Right lobe of liver (tissue), 4 donors: ENCODE measurements around the gene NFATC3.

Experiments used
- POLR2A ChIP-seq: fragments of 450-650 bp; IDR thresholded peaks from one replicate; pipeline ENCODE4 v1.6.1; 2017; ENCODE audit warnings: antibody characterized with exemption, mild to moderate bottlenecking
- TF ChIP-seq, protein P1 (sequence below), 4 donors: fragments of 200-600 bp in 3 of 4; fragments of 450-650 bp in 1 of 4; IDR thresholded peaks; one replicate each; pipeline versions ENCODE4 v1.5.1 to v1.8.0; 2016 to 2022; ENCODE audit warnings: antibody characterized with exemption in 4 of 4, mild to moderate bottlenecking in 2 of 4
- donor health status: DM: no; HTN: no; CAD: no.
- donor health status: DM: no; HTN: no; CAD: no.
- donor health status: DM: no; HTN: yes; CAD: no.

DNA sequence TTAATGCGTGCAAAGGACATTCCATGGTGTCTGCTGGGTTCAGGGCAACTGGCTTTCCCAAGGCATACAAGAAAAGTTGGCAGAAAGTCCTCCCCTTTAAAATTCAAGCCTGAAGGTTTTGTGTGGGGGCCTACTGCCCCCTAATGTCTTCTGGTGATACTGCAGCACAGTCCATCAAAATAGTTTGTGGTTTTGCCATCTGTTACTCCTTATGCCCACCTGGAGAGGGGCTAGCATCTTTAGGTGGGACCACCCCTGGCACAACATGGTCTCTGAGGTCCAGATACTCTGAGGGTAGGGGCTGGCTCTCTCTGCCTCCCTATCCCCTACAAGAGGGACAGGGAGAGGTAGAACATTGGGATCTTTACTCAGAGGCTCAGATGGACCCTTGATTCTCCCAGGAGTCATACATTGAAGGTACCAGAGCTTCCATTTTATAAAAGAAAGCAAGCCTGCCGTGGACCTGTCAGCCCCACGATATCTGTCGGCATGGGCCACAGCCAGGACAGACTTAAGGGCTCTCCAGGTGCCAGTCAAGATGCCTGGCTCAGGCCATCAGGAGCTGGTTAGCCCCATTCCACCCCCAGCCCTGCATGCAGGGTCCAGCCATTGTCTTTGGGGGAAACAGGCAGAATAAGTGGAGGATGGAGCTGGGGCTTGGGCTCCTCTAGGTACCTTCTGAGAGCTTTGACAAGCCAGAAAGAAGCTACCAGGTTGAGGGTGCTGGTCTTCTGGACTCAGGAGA, 144.4 kb downstream of the NFATC3 start:
- TF ChIP-seq, protein P1, sequence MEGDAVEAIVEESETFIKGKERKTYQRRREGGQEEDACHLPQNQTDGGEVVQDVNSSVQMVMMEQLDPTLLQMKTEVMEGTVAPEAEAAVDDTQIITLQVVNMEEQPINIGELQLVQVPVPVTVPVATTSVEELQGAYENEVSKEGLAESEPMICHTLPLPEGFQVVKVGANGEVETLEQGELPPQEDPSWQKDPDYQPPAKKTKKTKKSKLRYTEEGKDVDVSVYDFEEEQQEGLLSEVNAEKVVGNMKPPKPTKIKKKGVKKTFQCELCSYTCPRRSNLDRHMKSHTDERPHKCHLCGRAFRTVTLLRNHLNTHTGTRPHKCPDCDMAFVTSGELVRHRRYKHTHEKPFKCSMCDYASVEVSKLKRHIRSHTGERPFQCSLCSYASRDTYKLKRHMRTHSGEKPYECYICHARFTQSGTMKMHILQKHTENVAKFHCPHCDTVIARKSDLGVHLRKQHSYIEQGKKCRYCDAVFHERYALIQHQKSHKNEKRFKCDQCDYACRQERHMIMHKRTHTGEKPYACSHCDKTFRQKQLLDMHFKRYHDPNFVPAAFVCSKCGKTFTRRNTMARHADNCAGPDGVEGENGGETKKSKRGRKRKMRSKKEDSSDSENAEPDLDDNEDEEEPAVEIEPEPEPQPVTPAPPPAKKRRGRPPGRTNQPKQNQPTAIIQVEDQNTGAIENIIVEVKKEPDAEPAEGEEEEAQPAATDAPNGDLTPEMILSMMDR (IDR thresholded peaks at IDR 0.05), result peak; percentile 83 to 89 (median 85)
- no peak for TF ChIP-seq POLR2A
